Activated CD4-positive, alpha-beta T cell treated with anti-CD3 and anti-CD28 coated beads for 4 hours (primary cell): ENCODE data around the gene NOVA2.

Source experiments
- DNase-seq, 2 donors: peaks; one replicate each; pipeline ENCODE4 v3.0.0-alpha.2; 2020

NOVA2 gene

GRCh38 chr19:46000491-46001246 lies 27.0 kb upstream of the NOVA2 start:
- peak; percentile 81 to 83 for DNase-seq

- no peak for DNase-seq
Measured at GRCh38 chr19:45999653-46000121, 26.0 kb upstream of the NOVA2 start.

GRCh38 chr19:45998834-45999233 lies 25.2 kb upstream of the NOVA2 start:
- no peak for DNase-seq

GRCh38 chr19:45996933-45997332 lies 23.3 kb upstream of the NOVA2 start:
- no peak for DNase-seq

DNA sequence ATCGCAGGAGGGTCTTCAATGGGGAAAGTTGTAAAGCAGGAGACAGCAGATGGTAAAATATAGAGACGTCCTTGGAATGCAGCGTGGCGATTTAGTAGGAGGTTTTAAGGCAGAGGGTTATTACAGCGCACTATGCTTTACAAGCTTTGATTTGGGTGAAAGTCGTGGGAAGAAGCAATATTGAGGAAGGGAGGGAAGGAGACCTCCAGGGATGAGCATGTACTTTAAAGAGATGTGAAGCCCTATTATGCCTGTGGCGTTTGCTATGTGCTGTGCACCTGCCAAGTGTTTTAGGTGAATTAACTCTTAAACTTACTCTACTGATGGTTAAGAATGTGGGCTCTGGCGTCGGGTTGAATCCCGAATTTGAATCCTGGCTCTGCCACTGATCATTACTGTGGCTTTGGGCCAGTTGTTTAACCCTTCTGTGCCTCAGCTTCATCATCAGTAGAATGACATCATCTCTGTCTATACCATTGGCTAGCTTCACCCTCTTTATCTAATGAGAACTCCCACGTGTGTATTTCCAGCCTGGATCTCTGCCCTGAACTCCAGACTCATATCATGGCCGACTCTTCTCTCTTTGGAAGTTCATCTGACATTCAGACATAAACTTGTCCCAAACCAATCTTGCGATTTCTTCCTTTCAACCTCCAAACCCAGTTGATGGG lies 22.2 kb upstream of the NOVA2 start:
- DNase-seq: no peak

GRCh38 chr19:45994998-45995714 lies 21.5 kb upstream of the NOVA2 start, which contains the start of gene CCDC61:
Gene CCDC61, plus strand, starts transcription at chr19:45995467. Its CDS starts 7,552 bp downstream, at chr19:46003019.
- peak; percentile 96 to 97 for DNase-seq

DNA sequence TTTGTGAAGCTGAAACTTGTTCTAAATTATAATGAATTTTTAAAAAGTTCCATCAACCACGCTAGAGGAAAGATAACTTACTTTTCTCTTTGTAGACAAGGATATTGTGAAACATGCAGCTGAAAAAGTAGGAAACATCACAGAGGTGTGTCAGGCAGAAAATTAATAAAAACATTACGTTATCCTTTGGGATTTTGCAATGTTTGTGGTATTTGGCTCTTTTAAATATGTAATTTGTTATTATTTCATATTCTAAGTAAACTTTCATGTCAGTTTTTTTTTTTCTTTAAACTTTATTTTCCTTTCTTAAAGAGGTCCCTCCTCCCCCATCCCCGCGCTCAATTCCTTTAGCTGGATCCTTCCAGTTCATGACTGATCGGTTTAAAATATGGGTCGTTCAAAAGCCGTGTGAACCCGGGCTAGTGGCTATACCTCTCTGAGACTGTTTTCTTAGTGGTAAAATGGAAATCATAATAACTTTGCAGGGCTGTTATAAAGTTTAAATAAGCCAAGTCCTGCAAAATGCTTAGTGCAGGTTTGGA lies 20.9 kb upstream of the NOVA2 start:
- DNase-seq: no peak

GRCh38 chr19:45990113-45990728 lies 16.6 kb upstream of the NOVA2 start:
- DNase-seq: no peak

- DNase-seq: no peak
Measured at GRCh38 chr19:45985321-45985720, 11.7 kb upstream of the NOVA2 start.

GRCh38 chr19:45981350-45981749 lies 7.7 kb upstream of the NOVA2 start:
- DNase-seq: no peak

GRCh38 chr19:45978156-45978555 lies 4.5 kb upstream of the NOVA2 start:
- no peak for DNase-seq

- no peak for DNase-seq
Measured at GRCh38 chr19:45976178-45976577, 2.5 kb upstream of the NOVA2 start.

DNA sequence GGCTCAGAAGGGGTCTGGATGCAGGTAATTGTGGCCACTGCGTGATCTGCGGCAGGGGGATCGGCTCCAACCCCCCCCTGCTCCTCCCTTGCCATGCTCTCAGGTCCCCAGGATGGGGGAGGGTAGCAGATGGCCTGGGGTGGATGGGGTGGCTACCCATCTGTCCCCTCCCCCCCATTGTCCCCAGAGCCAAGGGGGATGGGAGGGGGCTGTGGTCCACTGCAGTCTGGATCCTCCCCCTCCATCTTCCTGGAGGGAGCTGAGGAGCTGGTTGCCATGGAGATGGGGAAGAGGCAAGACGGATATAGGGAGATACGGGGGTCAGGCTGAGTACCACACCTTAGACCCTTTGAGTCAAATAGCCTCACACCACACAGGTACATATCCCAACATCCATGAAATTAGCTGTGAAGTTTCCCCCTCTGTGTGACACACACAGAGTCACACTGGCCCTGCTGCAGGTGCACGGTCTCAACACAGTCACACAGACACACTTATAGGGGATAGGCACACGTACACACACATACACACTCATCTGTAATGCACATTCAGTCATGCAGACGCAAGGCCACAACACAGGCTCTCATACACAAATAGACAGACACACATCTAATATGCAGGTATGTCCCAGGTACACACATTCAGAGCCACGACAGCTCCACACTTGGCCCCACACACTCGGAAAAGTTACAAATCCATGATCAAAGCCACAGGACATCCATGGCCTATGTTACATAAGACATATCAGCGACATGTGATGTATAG lies 1.8 kb upstream of the NOVA2 start:
- DNase-seq: no peak

DNA sequence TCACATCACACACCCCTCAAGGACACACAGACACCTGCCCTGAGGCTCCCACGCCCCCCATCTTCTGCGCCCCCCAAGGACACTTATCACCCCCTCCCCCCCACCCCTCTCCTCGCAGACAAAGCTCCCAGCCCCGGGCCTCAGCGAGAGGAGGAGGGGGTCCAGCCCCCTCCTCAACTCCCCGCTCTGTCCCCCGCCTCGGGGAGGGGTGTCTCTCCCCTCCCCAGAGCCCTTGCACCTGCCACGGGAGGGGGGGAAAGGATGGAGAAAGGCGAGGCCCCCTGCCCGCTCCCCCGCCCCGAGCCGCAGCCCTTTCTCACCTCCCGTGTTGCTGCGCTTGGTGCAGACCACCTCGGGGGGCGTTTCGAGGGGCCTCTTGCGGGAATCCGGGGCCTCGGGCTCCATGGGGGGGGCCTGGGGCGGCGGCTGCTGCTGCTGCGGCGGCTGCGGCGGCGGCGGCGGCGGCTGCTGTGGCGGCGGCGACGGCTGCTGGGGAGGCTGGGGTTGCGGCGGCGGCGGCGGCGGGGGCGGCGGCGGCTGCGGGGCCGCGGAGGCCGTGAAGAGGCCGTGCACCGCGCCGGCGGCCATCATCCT lies 621 bp downstream of the NOVA2 start:
- DNase-seq: no peak

GRCh38 chr19:45972081-45972946 lies 1.4 kb downstream of the NOVA2 start:
- peak; percentile 49 to 63 for DNase-seq

DNA sequence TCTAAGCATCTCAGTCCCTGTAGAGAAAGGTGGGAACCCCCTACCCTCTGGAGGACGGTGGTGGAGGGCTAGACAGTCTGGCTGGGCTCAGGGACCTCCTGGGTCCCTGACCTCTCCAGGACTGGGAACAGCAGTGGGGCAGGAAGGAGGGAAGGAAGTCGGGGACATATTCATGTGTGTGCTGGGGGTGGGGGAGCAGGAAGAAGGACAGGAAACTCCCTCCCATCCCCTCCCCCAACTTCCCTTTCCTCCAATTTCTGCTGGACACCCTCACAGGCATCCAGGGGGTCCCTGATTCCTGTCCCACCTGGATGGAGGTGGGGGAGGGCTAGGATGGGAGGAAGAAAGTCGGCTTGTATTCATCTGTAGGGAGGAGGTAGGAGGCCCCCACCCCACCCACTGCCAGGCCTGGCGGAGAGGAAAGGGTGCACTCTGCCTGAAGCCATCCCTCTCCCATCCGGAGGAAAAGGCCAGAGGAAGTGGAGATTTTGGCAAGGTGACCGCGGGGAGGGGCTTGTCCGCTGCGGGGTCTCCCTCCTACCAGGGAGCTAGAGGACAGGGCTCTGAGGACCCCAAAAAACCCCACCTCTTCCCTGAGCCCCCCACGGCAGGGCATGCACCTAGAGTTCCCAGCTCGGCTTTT lies 2.3 kb downstream of the NOVA2 start:
- DNase-seq: no peak

DNA sequence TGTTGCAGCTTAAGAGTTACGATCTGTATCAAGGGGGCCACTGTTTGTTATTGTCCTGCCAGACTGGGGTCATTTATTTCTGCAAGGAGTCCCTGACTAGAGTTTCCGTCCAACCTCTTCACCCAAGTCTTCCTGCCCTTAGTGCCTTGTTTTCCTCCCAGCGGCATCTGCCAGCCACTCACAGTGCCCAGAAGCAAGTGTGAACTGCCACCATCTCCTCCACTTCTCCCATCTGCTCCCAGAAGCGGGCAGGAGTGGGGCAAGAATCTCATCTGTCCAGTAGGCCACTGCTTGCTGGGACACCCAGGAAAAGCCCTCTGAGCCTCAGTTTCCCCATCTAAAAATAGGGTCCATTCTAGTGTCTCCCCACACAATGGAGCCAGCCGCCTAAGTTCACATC lies 4.0 kb downstream of the NOVA2 start:
- no peak for DNase-seq

GRCh38 chr19:45968626-45969025 lies 5.0 kb downstream of the NOVA2 start:
- DNase-seq: no peak

DNA sequence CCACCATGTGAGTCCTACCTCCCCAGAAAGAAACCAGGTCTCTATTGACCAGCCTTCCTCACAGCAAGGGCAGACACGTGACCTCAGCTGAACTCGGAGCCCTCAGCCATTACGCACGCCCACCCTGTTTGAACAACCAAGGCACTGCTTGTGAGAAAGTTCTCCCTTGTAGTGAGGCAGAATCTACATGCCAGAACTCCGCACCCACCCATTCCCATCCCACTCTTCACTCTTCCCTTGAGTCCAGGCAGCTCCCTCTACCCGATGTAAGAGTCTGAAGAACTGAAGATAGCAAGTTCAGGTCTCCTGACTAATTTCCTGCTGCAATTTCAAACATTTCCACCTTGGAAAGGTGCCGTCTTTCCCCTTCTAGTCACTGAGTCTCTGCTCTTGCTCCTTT lies 6.4 kb downstream of the NOVA2 start:
- no peak for DNase-seq

DNA sequence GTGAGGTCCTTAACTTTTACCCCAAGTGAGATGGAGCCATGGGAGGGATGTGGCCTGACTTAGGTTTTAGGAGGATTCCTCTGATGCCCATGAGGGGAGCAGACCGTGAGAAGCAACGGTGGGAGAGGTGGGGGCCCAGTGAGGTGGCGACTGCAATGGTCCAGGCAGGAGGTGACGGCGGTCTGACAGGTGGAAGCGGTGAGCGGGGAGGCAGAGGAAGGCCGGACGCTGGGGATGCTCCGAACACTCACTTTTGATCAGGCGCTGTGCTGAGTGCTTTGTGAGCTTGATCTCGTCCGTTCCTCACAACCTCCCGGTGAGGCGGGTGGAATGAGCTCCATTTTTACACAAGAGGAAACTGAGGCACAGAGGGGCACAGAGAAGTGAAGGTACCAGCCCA lies 11.6 kb downstream of the NOVA2 start:
- no peak for DNase-seq
